HT1080 (cell line): ENCODE data around the gene TXNDC2. TPM values are rescaled to one million over a fixed set of nuclear protein-coding genes. Genes with fewer than 3 reads are reported as not detected.

ENCODE experiments used
- DNase-seq: peaks from one replicate; pipeline ENCODE4 v3.0.0-alpha.2; 2015; ENCODE audit warnings: low read depth
- small RNA-seq: library from RNA; depleted of rRNA; stranded (forward); fragments of <200 nt; gene quantifications from one replicate; pipeline ENCODE3, GENCODE V24; 2014
- total RNA-seq: library from RNA; depleted of rRNA; stranded (reverse); fragments of >200 nt; shearing (Covaris generic); gene quantifications from 2 replicates; pipeline ENCODE4 v1.2.3, GENCODE V29; 2014; rRNA removed

TXNDC2 gene
- total RNA-seq, 1 experiment from 2014 or later: 0.11 TPM

DNA sequence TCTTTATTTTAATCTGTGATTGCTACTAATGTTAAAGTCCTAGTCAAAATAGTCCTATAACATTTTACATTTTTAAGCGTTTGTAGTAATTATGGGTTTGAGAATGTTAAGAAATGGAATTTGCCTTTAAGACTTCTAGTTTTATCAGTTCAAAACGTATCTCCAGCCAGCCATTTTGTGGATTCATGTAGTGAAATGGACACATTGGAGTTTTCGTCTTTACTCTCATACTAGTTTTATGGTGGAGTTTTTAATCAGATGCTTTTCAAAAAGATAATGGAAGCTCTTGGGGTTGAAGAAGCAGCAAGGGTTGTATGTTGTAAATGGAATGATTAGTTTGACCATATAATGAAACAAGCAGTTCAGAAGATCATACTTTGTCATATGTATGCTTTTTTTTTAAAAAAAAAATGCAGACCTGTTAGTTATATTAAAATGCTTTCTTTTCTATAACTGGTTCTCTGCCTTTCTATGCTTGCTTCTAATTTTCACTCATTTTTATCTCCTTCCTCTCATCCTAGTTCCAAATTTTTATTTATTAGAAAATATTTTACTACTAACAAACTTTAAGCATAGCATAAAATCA lies 44.6 kb downstream of the TXNDC2 start:
- DNase-seq: no peak

DNA sequence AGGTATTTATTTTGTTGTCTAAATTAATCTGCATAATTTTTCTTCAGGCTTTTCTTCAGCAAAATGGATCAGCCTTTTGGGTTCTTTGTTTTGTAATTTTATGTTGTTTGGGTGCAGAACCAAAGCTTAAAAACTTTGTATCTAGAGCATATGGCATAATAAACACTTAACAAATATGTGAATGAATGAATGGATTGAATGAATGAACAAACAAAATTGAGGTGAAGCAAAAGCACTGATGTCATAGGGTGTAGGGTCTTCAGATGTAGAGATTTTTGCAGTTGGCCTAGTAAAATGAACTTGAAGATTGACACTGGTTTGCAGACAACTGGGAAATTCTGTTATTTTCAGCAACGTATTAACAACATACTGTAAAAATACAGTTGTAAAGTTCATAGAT lies 45.4 kb downstream of the TXNDC2 start:
- DNase-seq: no peak

DNA sequence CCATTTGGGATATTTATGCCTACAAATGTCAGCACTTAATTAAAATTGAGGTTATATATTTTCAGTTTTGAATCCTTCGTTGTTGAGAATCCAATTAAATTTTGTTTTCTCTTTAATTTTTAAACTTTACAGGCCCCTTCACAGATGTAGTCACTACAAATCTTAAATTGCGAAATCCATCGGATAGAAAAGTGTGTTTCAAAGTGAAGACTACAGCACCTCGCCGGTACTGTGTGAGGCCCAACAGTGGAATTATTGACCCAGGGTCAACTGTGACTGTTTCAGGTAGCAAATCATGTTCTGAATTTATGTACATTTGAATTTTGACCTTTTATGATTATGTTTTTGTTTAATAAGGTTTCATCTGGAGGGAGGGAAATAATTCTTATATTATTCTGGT lies 45.9 kb downstream of the TXNDC2 start:
- DNase-seq: no peak

DNA sequence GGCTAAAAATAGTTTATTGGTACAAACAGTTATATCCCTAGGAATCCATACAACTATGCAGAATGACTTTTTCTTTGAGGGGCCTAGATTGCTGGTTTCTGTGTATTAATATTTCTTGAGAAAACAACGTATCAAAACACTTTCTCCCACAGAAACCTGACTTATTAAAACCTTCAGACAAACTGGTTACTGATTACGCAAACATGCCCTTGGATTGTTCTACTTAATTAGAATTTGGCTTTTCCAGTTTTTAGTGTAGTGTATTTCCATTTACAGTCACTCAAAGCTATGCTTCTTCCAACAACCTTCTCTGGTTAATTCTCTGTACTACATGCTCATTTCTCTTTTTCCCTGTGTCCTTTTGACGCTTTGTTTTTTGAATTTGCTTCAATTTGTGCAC lies 48.1 kb downstream of the TXNDC2 start:
- no peak for DNase-seq

DNA sequence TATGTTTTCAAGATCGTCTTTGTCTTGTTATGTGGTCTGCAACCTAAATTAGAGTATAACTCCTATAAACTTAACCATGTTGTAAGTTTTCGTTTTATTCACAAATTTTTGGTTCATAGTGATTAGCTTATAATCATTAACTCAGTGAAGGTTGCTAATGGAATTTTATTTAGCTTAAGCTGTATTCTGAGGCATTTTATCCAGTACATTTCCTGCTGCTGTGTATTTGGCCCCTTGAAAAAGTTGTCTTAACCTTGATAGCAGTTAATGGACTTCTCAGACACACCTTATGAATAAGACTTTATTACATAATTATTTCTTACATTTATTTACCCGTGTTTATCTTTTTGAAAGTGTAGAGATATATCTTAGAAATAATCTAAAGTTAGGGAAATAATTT lies 48.5 kb downstream of the TXNDC2 start:
- no peak for DNase-seq

Small RNA genes within 50 kb of the gene (small RNA-seq; reads per million reads assigned to genes)
- gene RNA5SP449: not detected
- 0.09 reads per million for gene RNA5SP450

Other genes with a start within 250 kb of the TXNDC2 start
- gene RAB31, start 177.7 kb upstream of the TXNDC2 start, total RNA-seq: 48.0 and 82.2 TPM in 2 replicates
- 284 and 347 TPM in 2 replicates for gene VAPA, start 28.0 kb downstream of the TXNDC2 start, total RNA-seq